SKM-1 treated with dmso at 0.1 percent for 144 hours (cell line): ENCODE data around the gene PLPP3.

ENCODE experiments used
- DNase-seq: peaks from one replicate; lab custom pipeline; 2025; ENCODE audit not compliant: unreplicated experiment; lab: John Stamatoyannopoulos, UW

Gene PLPP3

DNA sequence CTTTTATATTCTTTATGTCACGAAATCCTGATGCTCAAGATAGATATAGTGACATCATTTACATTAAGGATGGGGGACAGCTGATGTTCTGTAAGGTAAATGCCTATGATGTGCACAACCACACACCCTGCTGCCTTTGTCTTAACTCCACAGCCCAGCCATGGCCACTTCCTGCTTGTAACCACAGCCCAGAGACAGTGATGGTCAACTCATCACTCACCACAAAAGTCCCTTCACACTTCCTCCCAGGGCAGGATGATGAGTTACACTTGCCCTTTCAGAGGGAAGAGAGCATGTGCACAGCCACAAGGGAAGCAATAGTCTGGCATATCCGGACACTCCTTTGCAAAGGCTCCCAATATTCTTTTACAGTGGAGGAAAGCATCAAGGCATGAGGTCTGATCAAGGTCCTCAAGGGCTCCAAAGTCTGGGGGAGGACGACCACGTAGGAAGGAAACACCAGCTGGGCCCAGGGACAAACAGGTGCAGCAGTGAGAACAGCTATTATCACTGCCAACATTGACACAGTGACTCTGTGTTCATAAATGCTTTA, 53.8 kb downstream of the PLPP3 start:
- DNase-seq: peak; percentile 89

DNA sequence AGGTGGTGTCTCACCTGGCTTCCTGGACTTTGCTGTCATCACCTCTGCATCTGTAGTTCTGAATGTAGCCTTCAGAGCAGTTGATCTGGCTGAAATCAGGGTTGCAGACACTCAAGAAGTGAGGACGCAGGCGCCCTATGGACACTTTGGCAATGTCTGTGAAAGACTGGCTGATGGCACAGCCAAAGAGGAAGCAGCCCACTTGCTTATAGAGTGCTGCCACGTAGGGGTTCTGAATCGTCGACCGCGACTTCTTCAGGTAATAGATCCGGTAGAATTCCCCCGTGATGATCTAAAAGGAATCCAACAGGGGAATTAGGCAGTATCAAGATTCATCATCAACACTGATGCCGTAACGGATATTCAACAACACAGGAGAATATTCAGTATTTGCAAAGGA, 55.1 kb downstream of the PLPP3 start:
- no peak for DNase-seq

DNA sequence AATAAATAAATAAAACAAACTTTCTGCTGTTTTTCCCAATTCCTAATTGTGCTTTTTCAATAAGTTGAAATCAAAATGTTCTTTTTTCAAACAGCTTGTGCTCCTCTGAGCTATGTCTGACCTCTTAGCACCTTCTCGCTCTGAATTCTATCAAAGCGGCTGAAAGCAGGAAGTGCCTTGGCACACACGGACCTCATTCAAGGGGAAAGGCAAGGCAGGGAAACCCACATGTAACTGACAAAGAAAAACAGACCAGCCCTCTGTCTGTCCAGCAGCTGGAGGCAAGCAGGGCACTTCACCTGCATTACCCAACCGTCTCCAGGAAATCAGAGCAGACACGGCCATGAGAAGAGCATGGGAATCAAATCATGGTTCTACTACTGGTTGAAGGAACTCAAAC, 56.7 kb downstream of the PLPP3 start:
- no peak for DNase-seq

DNA sequence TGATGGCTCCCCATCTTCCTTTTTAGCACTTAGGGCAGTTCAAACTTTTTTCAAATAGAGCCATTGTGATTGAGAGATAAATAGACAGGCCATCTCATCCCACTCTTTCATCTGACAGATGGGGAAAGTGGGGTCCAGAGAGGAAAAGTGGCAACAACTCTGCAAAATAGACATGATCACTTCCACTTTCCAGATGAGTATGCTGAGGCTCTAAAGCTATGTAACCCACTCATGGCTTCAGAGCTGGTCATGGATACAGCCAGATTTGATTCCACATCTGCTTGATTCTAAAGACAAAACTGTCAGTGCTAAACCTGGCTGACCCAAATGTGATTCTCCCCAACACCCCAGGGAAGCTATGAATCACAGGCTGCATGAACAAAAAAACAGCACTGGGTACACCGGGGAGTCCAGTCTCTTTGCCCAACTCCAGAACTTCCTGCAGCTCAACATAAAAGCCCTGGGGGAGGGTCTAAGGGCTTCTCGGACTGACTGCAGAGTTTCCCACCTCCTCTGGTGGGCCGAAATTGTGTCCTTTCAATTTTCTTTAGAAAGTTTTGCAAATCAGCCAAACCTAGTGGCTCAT, 59.3 kb downstream of the PLPP3 start:
- no peak for DNase-seq

DNA sequence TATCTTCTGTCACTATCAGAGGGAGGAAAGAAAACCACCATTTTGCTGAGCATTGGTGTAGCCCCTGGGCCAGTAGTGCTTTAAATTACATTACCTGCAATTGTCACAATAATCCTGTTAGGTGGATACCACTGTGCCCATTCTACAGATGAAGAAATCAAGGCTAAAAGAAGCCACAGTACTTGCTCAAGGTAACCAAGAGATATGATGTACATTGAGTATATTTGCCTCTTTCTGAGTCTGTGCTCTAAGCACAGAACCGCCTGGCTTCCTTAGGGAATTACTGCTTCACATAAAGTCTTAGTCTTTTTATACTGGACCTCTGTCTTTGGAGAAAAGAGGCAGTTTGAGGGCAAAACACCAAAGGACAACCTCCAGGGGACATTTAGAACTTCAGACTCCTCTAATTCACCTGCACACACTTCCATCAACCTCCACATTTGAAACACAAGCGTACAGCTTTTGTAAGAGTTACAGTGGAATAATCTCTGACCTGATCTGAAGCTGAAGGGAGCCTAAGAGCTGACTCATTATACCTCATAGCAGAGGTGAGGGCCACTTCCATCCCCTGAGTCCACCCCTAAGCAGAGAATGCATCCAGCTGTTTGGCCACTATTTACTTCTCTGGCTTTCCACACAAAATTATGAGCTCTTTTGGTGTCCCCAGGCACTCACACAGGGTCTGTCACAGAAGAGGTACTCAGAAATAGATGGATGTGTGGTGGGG, 61.8 kb downstream of the PLPP3 start:
- DNase-seq: no peak

DNA sequence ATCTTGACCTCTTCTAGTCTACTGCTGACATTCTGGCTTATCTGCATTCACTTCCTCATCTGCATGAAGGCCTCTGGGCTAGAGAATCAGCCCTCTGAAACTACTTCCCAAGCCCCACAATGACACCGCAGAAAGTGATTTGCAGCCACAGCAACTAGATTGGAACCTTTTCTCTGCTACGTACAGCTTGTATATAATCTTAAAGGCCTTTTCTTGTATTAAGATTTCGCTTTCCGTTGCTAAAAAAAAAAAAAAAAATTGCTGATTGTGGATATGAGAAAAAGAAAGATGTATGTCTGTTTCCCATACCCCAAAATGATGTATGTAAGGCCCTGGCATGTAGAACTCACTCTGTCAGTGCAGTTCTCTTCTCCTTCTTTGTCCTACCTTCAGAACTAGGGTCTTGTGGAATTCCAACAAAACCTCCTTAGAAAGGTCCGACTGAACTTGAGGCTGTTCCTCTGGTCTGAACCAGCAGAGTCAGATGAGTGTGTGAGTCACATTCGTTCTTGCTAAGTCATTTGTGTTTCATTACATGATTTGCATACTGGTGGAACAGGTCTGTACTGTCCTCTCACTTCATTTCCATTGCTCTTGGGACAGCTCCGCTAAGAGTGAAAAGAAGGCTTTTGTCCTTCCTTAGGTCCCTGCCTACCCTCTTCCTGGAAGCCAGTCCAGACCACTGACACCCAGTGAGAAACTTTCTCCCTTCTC, 62.7 kb downstream of the PLPP3 start:
- DNase-seq: peak; percentile 53

DNA sequence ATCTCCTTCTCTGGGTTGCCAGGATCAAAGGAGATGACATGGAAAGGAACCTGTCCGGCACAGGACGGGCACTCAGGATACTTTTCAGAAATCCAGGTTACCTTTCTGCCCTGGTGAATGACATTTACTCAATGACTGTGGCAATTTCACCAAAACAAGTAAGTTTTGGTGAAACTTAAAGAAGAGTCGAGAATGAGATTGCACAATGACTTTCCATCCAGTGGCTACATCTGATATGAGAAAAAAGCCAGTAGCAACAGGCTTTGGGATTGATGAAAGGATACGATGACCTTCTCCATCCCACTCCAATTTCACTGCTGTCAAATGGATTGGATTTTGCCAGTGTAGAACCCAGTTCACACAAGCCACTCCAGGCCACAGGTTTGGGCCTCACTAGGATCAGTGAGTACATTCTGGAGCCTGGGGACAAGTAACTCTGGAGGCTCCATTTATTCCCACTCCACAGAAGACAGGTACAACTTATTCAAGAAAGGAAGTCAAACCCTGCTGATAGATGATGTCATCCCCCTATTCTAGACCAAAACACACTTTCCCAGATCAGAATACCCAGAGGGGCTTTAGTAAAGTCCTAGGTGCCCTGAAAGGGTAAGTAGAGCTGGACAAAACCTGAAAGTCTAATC, 63.3 kb downstream of the PLPP3 start:
- DNase-seq: no peak

DNA sequence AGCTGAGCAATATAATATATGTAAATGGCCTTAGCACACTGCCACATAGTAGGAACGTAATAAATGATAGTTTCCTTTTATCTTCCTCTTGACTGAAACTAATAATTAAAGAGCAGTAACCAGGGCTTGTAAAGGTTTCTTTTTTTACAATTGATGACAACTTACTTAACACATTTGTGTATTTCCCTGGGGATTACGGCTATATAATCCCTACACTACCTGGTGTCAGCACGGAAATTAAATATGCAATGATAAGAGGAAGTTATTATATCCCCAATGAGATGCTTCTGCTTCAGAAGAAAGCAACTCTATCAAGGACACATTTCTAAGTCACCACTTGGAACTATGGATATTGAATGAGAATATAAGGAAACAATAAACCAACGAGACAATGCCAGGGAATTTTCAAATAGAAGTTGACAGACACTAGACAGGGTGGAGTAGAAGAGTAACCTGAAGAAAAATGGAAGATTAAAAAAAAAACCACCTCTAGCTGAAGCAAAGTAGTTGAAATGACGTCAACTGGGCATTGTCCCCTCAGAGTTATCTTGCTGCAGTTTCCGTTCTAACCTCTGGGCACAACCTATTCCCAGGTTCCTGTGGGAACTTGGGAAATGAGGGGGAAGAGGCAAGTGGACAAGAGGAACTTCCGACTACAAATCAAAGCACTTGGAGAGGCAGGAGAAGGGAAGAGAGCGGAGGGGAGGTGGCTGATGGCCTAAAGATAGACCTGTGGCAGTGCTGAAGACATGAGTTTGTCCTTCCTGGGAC, 66.5 kb downstream of the PLPP3 start:
- DNase-seq: no peak

DNA sequence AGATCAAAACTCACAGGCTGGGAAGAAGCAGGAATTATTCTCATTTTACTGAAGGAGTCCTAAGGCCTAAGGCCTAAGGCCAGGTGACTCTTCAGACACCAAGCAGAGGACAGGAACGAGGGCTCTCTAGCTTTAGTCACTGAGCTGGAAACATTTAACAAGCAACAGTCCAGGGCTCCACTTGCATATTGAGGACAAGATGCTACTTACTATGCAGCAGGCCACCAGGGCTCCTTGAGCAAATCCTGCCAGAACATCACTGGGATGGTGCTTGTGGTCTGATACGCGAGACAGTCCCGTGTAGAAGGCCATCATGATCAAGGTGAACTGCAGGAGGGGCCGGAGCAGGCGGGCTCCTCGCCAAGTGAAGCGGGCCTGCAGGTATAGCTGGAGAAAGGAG, 67.6 kb downstream of the PLPP3 start:
- no peak for DNase-seq

DNA sequence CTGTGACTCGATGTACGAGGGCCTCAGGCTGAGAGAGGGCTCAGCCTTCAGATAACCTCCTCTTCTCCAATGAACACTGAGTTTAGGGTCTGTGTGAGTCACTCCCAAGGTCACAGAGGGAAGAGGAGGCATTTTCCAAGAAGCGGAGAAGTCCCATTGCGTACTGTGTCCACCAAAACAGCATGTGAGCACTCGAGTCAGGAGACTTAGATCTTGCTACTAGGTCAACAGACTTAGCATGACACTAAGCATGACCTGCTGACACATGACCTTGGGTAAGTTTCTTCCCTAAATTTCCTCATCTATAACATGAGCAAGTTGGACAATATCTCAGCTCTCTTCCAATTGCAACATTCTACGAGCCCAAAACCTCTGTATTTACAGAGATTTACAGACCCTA, 68.0 kb downstream of the PLPP3 start:
- DNase-seq: no peak

DNA sequence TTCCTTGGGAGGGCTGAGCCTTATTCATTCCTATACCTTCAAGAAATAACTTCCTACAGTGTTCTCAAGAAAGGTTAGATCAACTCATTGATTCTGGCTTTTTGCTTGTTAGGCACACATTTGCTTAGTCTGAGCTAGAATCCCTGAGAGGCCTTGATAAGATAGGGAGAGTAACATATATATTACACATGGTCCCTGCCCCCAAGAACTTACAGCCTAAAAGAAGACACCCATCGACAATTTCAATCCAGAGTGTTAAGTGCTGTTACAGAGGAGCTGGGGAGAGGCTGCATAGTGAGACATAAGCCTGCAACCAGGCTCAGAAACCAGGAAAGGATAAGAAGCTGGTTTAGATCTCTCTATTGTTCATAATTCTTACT, 68.7 kb downstream of the PLPP3 start:
- DNase-seq: no peak

DNA sequence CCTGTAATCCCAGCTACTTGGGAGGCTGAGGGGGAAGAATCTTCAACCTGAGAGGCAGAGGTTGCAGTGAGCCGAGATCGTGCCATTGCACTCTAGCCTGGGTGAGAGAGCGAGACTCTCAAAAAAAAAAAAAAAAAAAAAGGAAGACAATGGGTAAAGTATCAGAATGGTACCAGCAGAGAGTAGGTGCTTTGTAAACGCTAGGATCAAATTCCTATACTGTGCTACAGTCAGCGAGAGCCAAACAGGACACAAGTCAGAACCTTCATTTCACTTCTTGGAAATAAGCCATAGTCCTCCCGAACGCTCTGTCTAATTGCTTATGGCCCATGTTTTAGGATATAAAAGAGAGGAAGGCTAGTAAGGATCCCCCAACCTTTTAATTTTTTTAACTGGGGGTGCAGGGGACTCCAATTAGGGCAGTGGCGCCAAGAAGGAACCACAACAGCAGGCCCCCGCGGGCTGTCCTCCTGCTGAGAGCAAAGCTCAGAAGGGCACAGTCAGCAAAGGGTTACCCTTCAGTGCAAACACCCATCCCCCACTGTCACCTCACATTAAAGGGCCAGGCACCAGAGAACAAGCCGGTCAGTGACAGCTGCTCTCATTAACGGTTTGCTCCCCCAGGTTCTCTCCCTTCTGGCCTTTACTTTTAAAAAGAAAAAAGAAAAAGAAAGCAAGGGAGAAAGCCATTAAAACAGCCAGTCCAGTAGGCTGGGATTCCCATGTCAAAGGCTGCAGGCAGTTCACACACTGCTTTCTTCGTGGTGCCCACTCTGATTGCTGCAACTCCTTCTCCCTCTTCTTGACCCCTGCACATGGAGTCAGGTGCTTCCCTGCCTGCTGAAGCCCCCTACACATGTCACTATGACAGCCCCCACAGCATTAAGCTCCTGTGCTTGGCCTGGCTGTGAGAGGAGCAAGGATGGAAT, 69.4 kb downstream of the PLPP3 start:
- DNase-seq: no peak

DNA sequence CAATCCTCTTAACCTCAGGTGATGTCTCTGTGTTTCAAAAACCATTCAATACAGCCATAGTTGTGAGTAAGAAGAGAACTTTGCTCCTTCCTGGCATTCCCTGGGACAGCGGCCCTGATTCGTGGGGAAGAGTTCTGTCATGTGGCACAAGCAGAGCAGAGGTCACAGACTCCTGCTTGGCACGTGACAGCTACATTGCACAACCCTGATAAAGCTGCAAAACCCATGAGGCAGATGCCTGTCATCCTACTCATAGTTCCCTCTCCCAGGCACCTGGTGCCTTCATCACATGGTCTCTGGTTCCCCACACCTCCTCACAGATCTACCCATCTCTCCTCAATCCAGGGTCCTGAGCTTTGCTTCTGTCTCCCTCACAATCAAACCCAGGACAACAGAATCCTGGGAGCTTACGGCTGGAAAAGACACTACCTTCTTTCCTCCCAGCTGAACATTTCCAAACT, 70.8 kb downstream of the PLPP3 start:
- DNase-seq: no peak

DNA sequence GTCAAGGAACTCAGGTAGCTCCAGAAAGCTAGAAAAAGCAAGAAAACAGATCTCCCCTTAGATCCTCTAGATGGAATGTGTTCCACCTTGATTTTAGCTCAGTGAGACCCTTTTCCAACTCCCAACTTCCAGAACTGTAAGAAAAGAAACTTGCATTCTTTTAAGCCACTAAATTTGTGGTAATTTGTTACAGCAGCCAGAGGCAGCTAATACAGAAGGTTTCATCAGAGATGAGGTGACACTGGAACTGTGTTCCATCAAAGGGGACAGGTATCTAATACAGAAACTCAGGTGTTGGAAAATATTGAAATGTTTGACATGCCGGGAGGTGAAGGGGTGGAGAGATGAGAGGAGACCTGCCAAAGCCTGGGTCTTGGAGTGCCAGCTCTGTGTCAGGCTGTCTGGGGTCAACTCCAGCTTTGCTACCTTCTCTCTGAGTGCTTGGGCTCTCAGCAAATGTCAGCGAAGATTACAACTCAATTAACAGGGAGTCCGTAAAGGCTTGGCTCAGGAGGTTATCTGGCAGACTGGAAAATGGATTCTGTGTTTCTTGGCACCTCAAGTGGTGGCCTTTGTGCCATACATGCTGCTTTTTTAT, 71.3 kb downstream of the PLPP3 start:
- no peak for DNase-seq

DNA sequence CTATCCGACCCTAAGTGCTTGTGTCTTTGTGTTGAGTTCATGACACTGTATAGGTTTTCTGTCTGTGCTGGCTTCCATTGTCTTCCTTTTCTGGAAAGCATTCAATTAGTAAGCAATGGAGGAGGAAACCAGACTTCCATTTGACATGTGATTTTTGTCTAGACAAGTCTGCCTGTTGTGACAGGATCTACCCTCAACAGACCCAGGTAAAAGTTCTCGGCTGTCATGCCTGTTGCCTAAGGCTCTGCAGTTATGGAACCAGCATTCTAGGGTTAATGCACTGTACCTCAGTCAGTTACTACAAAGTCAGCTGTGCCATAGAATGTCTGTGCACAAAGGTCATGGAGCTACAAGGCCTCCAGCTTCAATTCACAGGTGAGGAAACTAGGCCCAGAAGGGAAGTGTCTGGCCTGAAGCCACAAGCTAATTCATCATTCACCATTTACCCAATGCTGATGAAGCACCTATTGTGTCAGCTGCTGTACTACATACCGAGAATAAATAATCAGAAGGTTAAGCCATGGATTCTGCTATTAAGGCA, 72.3 kb downstream of the PLPP3 start:
- no peak for DNase-seq

DNA sequence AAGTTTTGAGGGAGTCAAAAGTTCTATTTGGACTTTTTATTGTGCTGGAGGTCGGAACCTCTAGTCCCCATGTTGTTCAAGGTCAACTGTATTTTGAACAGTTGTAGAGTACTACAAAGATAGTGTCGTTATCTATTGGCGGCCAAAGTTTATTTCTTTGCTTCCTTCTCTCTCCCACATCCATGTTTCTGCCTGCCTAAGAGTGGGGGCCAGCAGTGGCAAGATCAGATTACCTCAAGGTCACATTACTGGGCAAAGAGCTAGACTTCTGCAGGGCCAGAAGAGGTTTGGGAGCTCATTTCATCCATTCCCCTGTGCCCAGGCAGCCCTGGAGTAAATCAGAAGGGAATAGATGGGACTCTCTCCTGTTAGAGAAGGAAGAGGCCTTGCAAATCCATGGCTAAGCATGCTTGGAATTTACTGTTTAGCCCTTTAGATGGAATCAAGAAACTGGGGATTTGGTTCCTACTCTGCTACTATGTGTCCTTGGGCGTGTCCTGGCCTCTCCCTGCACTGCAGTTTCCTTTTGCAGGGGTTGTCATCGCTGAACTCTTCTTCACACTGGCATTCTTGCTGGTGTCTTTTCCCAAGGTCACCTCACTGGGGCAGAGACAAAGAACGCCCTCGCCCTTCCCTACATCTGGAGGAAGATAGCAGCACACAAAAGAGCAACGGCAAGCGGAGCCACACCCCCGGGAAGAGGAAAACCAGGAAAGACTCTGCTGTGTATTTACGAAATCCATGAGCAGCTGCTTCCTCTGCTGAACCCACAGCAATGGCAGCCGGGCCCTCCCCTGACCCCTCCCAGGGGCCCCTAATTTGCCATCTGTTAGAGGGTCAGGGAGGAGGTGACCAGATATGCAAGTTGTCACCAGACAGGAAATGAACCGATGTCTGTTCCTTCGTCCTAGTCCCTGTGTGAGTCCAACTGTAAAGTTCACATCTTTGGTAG, 73.3 kb downstream of the PLPP3 start:
- peak; percentile 65 for DNase-seq

DNA sequence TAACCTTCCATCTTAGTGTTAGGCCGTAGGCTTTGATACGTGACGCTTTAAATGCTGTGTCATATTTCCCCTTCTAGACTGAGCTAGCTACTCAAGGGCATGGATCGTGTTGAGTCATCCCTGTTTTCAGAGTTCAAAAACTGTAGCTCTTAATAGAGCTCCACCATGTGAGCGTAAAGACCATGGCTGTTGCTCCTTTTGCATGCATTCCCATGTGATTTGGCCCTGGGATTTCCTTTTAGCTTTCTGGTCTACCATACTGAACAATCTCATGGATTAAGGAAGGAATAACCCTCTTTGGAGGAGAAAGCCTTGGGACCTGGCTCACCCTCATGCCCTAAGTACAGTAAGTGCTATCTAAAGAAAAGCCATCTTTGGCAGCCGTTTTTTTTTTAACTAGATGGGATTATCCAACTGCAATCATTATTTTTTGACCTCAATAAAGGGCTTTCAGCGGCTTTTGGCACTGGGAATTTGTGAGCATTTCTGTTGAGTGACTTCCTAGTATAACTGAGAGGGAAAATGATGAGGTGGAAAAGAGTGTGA, 76.6 kb downstream of the PLPP3 start:
- no peak for DNase-seq

DNA sequence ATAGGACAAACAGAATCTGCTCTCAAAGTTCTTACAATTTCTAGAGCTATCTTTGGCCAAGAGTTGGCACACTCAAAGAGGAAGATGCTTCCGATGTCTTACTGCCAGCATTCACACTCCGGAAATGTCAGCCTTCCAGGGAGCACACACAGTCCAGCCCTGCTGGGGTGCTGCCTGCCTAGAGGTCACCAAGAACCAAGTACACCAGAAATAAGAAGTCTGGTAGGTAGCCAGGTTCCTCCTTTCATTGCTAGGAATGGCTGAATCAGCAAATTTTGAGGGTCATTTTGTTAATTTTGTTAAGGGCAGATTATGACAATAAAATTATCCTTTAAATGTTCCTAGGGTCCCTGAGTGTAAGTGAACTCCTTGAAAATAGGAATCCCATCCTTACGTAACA, 77.5 kb downstream of the PLPP3 start:
- DNase-seq: no peak
